CD4-positive, alpha-beta T cell treated with Interleukin-21 for 1 hour (primary cell): ENCODE measurements around the gene NUP98.

ENCODE experiments used
- DNase-seq: peaks from one replicate; pipeline ENCODE4 v3.0.0-alpha.2; 2020

The NUP98 gene

DNA sequence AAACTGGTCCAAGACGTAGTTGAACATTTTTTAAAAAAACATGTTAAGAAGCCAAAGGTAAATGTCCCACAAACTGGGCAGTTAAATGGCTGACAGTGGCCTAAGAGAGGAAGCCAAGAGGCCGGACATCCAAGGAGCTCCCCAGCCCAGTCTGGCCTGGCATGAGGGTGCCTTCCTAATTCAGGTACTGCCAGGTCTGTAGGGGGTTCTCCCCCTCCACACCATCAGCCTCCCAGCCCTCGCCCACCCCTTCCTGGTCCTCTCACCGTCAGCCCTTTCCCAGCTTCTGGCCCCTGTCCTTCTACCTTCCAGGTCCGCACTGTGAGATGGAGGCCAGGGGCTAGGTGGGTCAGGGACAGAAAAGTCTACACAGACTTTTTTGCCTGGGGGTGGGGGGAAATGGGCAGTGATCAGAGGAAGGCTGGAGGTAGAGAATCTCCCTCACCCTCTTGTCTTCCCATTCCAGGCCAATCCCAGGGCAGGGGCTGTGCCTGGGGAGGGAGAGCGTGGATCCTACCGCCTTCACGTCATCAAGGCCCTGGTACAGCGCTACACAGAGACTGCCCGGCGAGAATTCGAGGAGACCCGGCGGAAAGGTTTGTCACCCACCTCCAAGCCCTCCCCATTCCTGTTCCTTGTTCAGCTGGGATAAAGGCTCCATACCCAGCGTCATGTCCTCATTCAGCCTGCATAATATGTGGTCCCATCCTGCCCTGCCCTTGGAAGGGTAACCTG is 161.5 kb downstream of the NUP98 start:
- DNase-seq: no peak

DNA sequence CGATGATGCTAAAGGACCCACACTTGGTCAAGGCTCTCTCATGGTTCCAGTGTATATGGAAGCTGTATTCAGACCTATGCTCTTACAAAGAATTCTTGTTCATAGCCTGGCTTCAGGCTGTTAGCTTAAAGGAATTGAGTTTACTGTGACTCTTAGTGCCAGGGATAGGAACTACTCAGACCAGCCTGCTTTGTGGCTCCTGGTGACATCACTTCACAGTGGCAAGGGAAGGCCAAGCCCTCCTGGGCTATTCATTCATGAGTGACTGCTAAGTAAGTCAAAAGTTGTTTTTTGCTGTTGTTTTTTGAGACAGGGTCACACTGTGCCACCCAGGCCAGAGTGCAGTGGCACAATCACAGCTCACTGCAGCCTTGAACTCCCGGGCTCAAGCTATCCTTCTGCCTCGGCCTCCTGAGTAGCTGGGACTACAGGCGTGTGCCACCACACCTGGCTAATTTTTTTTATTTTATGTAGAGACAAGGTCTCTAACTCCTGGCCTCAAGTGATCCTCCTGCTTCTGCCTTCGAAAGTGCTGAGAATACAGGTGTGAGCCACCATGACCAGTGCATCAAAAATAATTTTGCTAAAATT is 165.2 kb downstream of the NUP98 start:
- no peak for DNase-seq

DNA sequence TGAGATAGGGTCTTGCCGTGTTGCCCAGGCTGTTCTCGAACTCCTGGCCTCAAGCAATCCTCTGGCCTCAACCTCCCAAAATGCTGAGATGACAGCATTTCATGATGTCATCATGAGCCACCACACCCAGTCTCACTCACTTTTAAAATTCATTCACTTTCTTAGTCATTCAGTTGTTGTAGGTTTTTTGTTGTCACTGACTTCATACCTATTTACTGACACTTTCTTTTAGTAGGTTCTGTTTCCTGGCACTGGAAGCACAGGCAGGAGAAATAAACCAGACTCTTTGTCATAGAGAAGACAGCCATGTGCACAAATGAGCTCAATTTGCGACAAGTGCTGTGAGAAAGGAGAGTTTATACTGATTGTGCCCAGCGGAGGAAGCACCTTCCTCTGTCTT is 166.0 kb downstream of the NUP98 start:
- DNase-seq: no peak

DNA sequence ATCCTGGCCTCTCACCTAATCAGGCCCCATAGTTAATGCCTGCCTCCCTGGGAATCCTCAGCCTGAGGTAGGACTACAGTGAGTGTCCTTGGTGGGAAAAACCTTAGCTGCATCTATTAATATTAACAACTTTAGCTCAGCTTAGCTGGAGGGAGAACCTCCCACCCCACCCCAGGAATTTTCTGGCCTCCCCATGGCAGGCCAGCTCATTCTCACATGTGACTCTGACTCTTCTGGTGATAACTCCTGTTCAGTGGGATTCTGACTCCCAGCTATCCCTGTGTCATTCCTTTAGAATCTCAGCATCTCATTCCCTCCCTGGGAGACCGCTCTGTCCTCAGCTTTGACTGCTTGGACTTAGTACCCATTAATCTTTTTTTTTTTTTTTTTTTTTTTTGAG is 170.1 kb downstream of the NUP98 start:
- DNase-seq: no peak

DNA sequence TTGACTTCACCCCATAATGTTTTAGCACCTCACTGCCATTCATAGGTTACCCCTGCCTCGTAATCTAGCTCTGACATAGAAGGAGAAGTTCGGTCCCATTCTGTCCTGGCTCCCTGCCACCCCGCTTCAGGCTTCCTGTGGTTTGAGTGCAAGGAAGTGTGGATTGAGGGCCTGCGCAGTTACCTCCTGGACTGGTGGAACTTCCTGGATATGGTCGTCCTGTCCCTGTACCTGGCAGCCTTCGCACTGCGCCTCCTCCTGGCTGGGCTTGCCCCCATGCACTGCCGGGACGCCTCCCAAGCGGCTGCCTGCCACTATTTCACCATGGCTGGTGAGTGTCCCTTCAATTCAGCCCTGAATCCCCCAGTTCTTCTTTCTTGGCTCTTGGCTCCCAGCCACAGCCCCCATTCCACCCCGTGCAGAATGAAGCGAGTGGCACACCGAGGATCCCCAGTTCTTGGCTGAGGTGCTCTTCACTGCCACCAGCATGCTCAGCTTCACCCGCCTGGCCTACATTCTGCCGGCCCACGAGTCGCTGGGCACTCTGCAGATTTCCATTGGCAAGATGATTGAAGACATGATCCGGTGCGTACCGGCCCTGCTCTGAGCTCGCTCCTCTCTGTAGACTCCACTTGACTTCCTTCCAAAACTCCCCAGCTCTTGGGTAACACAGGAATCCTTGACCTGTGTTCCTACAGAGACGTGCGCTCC is 170.9 kb downstream of the NUP98 start:
- no peak for DNase-seq
